Heart right ventricle (tissue), 16 donors: ENCODE results near the gene ZNF3. TPM values are rescaled to one million over a fixed set of nuclear protein-coding genes. Genes with fewer than 3 reads are reported as not detected.

Experiments
- ATAC-seq, 8 donors: fragments of 200-7000 bp; cut with Tn5 transposase; one replicate each; pipeline ENCODE4 v1.9.1; 2020; ENCODE audit warnings: mild to moderate bottlenecking in 8 of 8, moderate library complexity in 8 of 8, moderate number of reproducible peaks in 1 of 8
- DNase-seq, 2 donors: peaks; one replicate each; pipeline ENCODE4 v3.0.0-alpha.2; 2020
- H3K27ac ChIP-seq, 10 donors: fragments of 200-600 bp; sonication (generic) in 2 of 10; one replicate each; pipeline versions ENCODE4 v1.5.0 to v1.8.0; 2020 to 2022; ENCODE audit warnings: mild to moderate bottlenecking in 3 of 10
- H3K27me3 ChIP-seq, 7 donors: fragments of 200-600 bp; one replicate each; pipeline ENCODE4 v1.8.0; 2021 to 2022; ENCODE audit warnings: mild to moderate bottlenecking in 2 of 7
- H3K36me3 ChIP-seq, 9 donors: fragments of 200-600 bp; sonication (generic) in 1 of 9; one replicate each; pipeline versions ENCODE4 v1.5.0 to v1.8.0; 2020 to 2022; ENCODE audit warnings: mild to moderate bottlenecking in 2 of 9
- H3K4me1 ChIP-seq, 9 donors: fragments of 200-600 bp; sonication (generic) in 1 of 9; one replicate each; pipeline versions ENCODE4 v1.5.0 to v1.8.0; 2020 to 2022; ENCODE audit warnings: mild to moderate bottlenecking in 4 of 9
- H3K4me3 ChIP-seq, 10 donors: fragments of 200-600 bp; sonication (generic) in 2 of 10; one replicate each; pipeline versions ENCODE4 v1.5.0 to v1.8.0; 2020 to 2022; ENCODE audit warnings: mild to moderate bottlenecking in 7 of 10, moderate library complexity in 2 of 10
- H3K9me3 ChIP-seq, 11 donors: fragments of 200-600 bp in 10 of 11; sonication (generic) in 2 of 11; one replicate each; pipeline versions ENCODE4 v1.5.0 to v1.8.0; 2013 to 2022; ENCODE audit warnings: mild to moderate bottlenecking in 2 of 11, control low read depth in 1 of 11, moderate library complexity in 1 of 11
- CTCF ChIP-seq, 9 donors: fragments of 200-600 bp; sonication (generic) in 2 of 9; IDR thresholded peaks; one replicate each; pipeline versions ENCODE4 v1.5.0 to v1.8.0; 2021 to 2022; ENCODE audit warnings: antibody characterized with exemption in 9 of 9, mild to moderate bottlenecking in 5 of 9, moderate library complexity in 1 of 9
- WGBS, 2 donors: extraction: QIAGEN DNeasy Blood & Tissue Kit; methylation state at CpG; one replicate each; pipeline ENCODE4 v1.1.7; 2013; ENCODE audit warnings: inconsistent platforms in 1 of 2; 5-methylcytosine and 5-hydroxymethylcytosine counted together
- intact Hi-C, 10 donors: fragments of 100-400 bp; cut with DNase I; formaldehyde crosslinking; loops; one replicate each; pipeline versions ENCODE4 v1.11.1 to v1.14.2; 2022
- polyA plus RNA-seq, 2 donors: library from polyadenylated mRNA; stranded (reverse); fragments of 200-250 nt; gene quantifications; one replicate each; pipeline ENCODE4 v1.2.3, GENCODE V29; 2013
- total RNA-seq, 10 donors: library from RNA; stranded (reverse); fragmentation: NEBNext Ultra II Directional in 3 of 10; extraction: Animal tissue kit (Norgen Biotek cat#: 25700) in 3 of 10; gene quantifications; one replicate each; pipeline versions ENCODE4 v1.2.1 to v1.2.4, GENCODE V29; 2021 to 2023
- donor health status: Arrhythmogenic right ventricular cardiomyopathy.
- donor health status: ischemic (EF 13 %, LVEDD 7.1; RV severe dilation, severe dysfunction).
- donor health status: healthy with polysubstance abuse.
- donor health status: DM: no; HTN: yes; CAD: no.
- donor health status: DM: no; HTN: no; CAD: no.
- donor health status: ischemic (EF 25% LVEDD 6.9; RV normal size, moderate dysfunction).
- donor health status: ischemic (EF 25% LVEDD 5.7; RV mildly dilated, moderate dysfunction).
- donor health status: healthy.
- donor health status: DM: yes; HTN: yes; CAD: no.
- donor health status: Ischemic cardiomyopathy.
- donor health status: ischemic (EF 35%, LVEDD 5.7; RV mildly dilated, moderate dysfunction).
- donor health status: nonischemic (EF 11% LVEDD 7.7; RV severe dilation, severe dysfunction).
- donor health status: DM: yes; HTN: yes; CAD: no.
- donor health status: PGD.
- donor health status: ischemic (EF 29% LVEDD 5.4; RV normal size, mild dysfunction).
- donor health status: nonischemic (EF 23%, LVEDD 6.1; RV moderate dilation, normal function).

ZNF3 gene
- total and polyA plus RNA-seq, 12 donors = 9.0 to 17.8 (median 15.3) TPM

GRCh38 chr7:100093925-100094486 is 12.5 kb upstream of the ZNF3 start:
- TF ChIP-seq CTCF (IDR thresholded peaks at IDR 0.05) = no peak
- H3K4me1 ChIP-seq = peaks cover 5 to 32% (median 21%) of the 10 kb centered on the region in 9 donors
- WGBS, 2 donors = 77 to 79% methylated on average over 16 of the region's 16 CpGs
- intact Hi-C loops = no loop called here
- DNase-seq (no peak), ATAC-seq (no peak)
- H3K27ac ChIP-seq = no peak overlapping the region
- H3K4me3 ChIP-seq = no peak overlapping the region
- peaks cover 0 to 93% (median 77%) of the 10 kb centered on the region in 9 donors for H3K36me3 ChIP-seq
- no peaks in the 10 kb centered on the region for H3K9me3 ChIP-seq
- H3K27me3 ChIP-seq = no peaks in the 10 kb centered on the region

GRCh38 chr7:100093498-100093897 is 12.0 kb upstream of the ZNF3 start:
- Histone ChIP-seq H3K36me3 (peaks cover 0 to 88% (median 75%) of the 10 kb centered on the region in 9 donors), H3K9me3 (no peaks in the 10 kb centered on the region), H3K4me3 (no peak overlapping the region), H3K4me1 (peaks cover 5 to 27% (median 17%) of the 10 kb centered on the region in 9 donors), H3K27me3 (no peaks in the 10 kb centered on the region), H3K27ac (peak overlapping the region in 2 of 10 donors; percentile 18 to 26)
- ATAC-seq (no peak), DNase-seq (no peak)
- 44 to 47% methylated on average over 13 of the region's 13 CpGs for WGBS, 2 donors
- TF ChIP-seq CTCF (IDR thresholded peaks at IDR 0.05) = no peak
- intact Hi-C loops = no loop called here

- peaks cover 0 to 83% (median 70%) of the 10 kb centered on the region in 9 donors for H3K36me3 ChIP-seq
- H3K4me1 ChIP-seq = peaks cover 5 to 30% (median 21%) of the 10 kb centered on the region in 9 donors
- intact Hi-C loops = no loop called here
- DNase-seq (no peak), ATAC-seq (peak in 1 of 8 donors; percentile 29)
- no peaks in the 10 kb centered on the region for H3K9me3 ChIP-seq
- no peaks in the 10 kb centered on the region for H3K27me3 ChIP-seq
- no peak overlapping the region for H3K4me3 ChIP-seq
- whole genome bisulfite sequencing, 2 donors = 41 to 43% methylated on average over 8 of the region's 8 CpGs
- no peak for TF ChIP-seq CTCF (IDR thresholded peaks at IDR 0.05)
- peak overlapping the region in 2 of 10 donors; percentile 18 to 26 for H3K27ac ChIP-seq
Observed at GRCh38 chr7:100093054-100093453, 11.5 kb upstream of the ZNF3 start.

GRCh38 chr7:100091411-100092181 is 10.1 kb upstream of the ZNF3 start:
- Histone ChIP-seq H3K4me1 (peaks cover 5 to 39% (median 23%) of the 10 kb centered on the region in 9 donors), H3K27me3 (no peaks in the 10 kb centered on the region), H3K9me3 (no peaks in the 10 kb centered on the region), H3K36me3 (peaks cover 0 to 68% (median 56%) of the 10 kb centered on the region in 9 donors), H3K4me3 (no peak overlapping the region), H3K27ac (no peak overlapping the region)
- 57 to 67% methylated on average over 19 of the region's 19 CpGs for WGBS, 2 donors
- DNase-seq = no peak
- intact Hi-C loops = no loop called here
- no peak for TF ChIP-seq CTCF (IDR thresholded peaks at IDR 0.05)
- no peak for ATAC-seq
